ENCODE results near the gene C2orf81.

The C2orf81 gene

DNA sequence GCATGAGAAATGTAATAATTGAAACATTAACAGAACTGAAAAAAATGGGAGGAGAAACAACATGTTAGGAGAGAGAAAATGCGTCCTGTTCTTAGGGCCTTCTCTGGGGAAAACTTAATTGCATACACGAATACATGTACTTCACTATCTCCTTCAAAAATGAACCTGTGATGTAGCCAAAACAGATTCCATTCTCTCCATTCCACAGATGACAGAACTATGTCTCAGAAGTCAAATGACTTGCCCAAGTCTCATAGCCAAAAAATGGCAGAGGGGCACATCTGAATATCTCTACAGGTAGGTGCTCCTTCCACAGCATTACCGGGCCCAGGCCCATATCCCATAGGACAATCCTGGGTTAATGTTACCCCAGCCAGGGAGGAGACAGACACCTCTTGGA lies 37.4 kb downstream of the C2orf81 start:
- TF ChIP-seq, protein P1, sequence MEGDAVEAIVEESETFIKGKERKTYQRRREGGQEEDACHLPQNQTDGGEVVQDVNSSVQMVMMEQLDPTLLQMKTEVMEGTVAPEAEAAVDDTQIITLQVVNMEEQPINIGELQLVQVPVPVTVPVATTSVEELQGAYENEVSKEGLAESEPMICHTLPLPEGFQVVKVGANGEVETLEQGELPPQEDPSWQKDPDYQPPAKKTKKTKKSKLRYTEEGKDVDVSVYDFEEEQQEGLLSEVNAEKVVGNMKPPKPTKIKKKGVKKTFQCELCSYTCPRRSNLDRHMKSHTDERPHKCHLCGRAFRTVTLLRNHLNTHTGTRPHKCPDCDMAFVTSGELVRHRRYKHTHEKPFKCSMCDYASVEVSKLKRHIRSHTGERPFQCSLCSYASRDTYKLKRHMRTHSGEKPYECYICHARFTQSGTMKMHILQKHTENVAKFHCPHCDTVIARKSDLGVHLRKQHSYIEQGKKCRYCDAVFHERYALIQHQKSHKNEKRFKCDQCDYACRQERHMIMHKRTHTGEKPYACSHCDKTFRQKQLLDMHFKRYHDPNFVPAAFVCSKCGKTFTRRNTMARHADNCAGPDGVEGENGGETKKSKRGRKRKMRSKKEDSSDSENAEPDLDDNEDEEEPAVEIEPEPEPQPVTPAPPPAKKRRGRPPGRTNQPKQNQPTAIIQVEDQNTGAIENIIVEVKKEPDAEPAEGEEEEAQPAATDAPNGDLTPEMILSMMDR (IDR thresholded peaks at IDR 0.05; ENCODE audit: low read length), result no peak
- no peak for TF ChIP-seq EZH2phosphoT487 (IDR thresholded peaks at IDR 0.05; ENCODE audit: low read length)
- TF ChIP-seq EZH2 (optimal IDR thresholded peaks at IDR 0.05; ENCODE audit: low read depth, low read length), result no peak
- no peak overlapping the region for H3K4me2 ChIP-seq (ENCODE audit: low read depth, low read length)

DNA sequence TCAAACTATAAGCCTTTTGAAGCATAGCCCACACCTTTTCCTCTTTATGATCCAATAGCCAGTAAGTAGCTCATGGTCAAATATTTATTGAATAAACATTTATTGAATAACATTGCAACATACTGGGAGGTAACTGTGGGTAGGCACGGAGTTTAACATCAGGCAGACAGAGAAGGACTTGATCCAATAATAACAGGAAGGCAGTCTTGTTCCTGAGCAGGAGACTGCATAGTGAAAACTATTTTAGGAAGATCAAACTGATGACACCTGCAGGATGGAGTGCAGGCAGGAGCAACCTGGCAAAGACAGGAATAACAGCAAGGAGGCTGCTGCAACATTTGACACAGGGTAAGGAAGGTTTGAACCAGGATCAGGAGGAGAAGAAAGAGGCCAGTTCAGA lies 38.2 kb downstream of the C2orf81 start:
- H3F3A ChIP-seq (ENCODE audit: insufficient read depth, low read length), result no peaks in the 10 kb centered on the region
- no peaks in the 10 kb centered on the region for H3K4me1 ChIP-seq (ENCODE audit: low read length)
- H3K27me3 ChIP-seq (replicated peaks; ENCODE audit: insufficient read depth, low read length), result no peaks in the 10 kb centered on the region
- H3K4me3 ChIP-seq (ENCODE audit: low read length), result no peak overlapping the region
- H2AFZ ChIP-seq (ENCODE audit: low read length), result no peak overlapping the region
- no peaks in the 10 kb centered on the region for H3K36me3 ChIP-seq (replicated peaks; ENCODE audit: insufficient read depth, low read length)
- no peak for DNase-seq
- H3K79me2 ChIP-seq (ENCODE audit: low read length), result peaks cover 25% of the 10 kb centered on the region
- TF ChIP-seq EZH2phosphoT487 (IDR thresholded peaks at IDR 0.05; ENCODE audit: low read length) (no peak), EZH2 (optimal IDR thresholded peaks at IDR 0.05; ENCODE audit: low read depth, low read length) (no peak)
- TF ChIP-seq, protein P1 (IDR thresholded peaks at IDR 0.05; ENCODE audit: low read length), result no peak
- no peaks in the 10 kb centered on the region for H4K20me1 ChIP-seq (ENCODE audit: insufficient read depth, low read length)
- no peaks in the 10 kb centered on the region for H3K9me3 ChIP-seq (replicated peaks; ENCODE audit: insufficient read depth, low read length)
- no peak overlapping the region for H3K27ac ChIP-seq (ENCODE audit: low read length)
- no peaks in the 10 kb centered on the region for H3K9me2 ChIP-seq (replicated peaks; ENCODE audit: insufficient read depth, low read length)
- H3K4me2 ChIP-seq (ENCODE audit: low read depth, low read length), result no peak overlapping the region
- H3K9ac ChIP-seq (ENCODE audit: low read length), result no peak overlapping the region

More for the DNA sequence above, 37.4 kb downstream of the C2orf81 start:
- H3K9me2 ChIP-seq (replicated peaks; ENCODE audit: insufficient read depth, low read length), result no peaks in the 10 kb centered on the region
- no peak overlapping the region for H3K9ac ChIP-seq (ENCODE audit: low read length)
- peaks cover 33% of the 10 kb centered on the region for H3K79me2 ChIP-seq (ENCODE audit: low read length)
- no peaks in the 10 kb centered on the region for H3K27me3 ChIP-seq (replicated peaks; ENCODE audit: insufficient read depth, low read length)
- H3K4me3 ChIP-seq (ENCODE audit: low read length), result no peak overlapping the region
- no peaks in the 10 kb centered on the region for H4K20me1 ChIP-seq (ENCODE audit: insufficient read depth, low read length)
- no peaks in the 10 kb centered on the region for H3K9me3 ChIP-seq (replicated peaks; ENCODE audit: insufficient read depth, low read length)
- no peaks in the 10 kb centered on the region for H3F3A ChIP-seq (ENCODE audit: insufficient read depth, low read length)
- DNase-seq, result no peak
- no peak overlapping the region for H2AFZ ChIP-seq (ENCODE audit: low read length)
- no peaks in the 10 kb centered on the region for H3K4me1 ChIP-seq (ENCODE audit: low read length)
- no peak overlapping the region for H3K27ac ChIP-seq (ENCODE audit: low read length)
- H3K36me3 ChIP-seq (replicated peaks; ENCODE audit: insufficient read depth, low read length), result no peaks in the 10 kb centered on the region

DNA sequence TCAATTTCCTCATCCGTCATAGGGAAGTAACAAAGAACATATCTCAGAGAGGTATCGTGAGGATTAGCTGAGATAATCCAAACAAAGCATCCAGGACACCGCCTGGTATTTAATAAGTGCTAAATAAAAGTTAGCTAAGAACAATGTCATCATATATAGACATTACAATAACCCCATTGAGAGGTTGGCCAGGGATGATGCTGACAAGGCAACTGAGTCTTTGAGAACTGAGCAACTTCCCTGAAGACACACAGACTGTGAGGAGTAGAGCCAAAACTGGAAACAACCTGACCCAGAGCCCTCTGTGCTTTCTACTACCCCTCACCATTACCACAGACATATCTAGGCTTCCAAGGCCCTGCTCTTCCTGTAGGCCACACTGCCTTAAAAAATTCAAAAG lies 39.7 kb downstream of the C2orf81 start:
- TF ChIP-seq EZH2phosphoT487 (IDR thresholded peaks at IDR 0.05; ENCODE audit: low read length), result no peak
- TF ChIP-seq EZH2 (optimal IDR thresholded peaks at IDR 0.05; ENCODE audit: low read depth, low read length), result no peak
- TF ChIP-seq, protein P1 (IDR thresholded peaks at IDR 0.05; ENCODE audit: low read length), result no peak
- no peak overlapping the region for H3K9ac ChIP-seq (ENCODE audit: low read length)
- no peak overlapping the region for H3K4me2 ChIP-seq (ENCODE audit: low read depth, low read length)
- peaks cover 13% of the 10 kb centered on the region for H3K79me2 ChIP-seq (ENCODE audit: low read length)
- no peak overlapping the region for H3K27ac ChIP-seq (ENCODE audit: low read length)
- no peak overlapping the region for H3K4me3 ChIP-seq (ENCODE audit: low read length)
- no peaks in the 10 kb centered on the region for H3K9me3 ChIP-seq (replicated peaks; ENCODE audit: insufficient read depth, low read length)
- H3K9me2 ChIP-seq (replicated peaks; ENCODE audit: insufficient read depth, low read length), result no peaks in the 10 kb centered on the region
- no peak for DNase-seq
- H3K36me3 ChIP-seq (replicated peaks; ENCODE audit: insufficient read depth, low read length), result no peaks in the 10 kb centered on the region; the same call in 1 of the 2 replicates
- no peaks in the 10 kb centered on the region for H3F3A ChIP-seq (ENCODE audit: insufficient read depth, low read length)
- no peaks in the 10 kb centered on the region for H3K4me1 ChIP-seq (ENCODE audit: low read length)
- H3K27me3 ChIP-seq (replicated peaks; ENCODE audit: insufficient read depth, low read length), result no peaks in the 10 kb centered on the region
- no peak overlapping the region for H2AFZ ChIP-seq (ENCODE audit: low read length)
- no peaks in the 10 kb centered on the region for H4K20me1 ChIP-seq (ENCODE audit: insufficient read depth, low read length)

All from MM.1S (cell line).